ENCODE results near the gene ANTXR2. TPM values are rescaled to one million over a fixed set of nuclear protein-coding genes. Genes with fewer than 3 reads are reported as not detected.

ANTXR2 gene
- total RNA-seq, 2 donors from 2014 or later: 13.6 to 16.4 TPM

GRCh38 chr4:80014531-80014930 lies 58.5 kb downstream of the ANTXR2 start:
- TF ChIP-seq CTCF (conservative IDR thresholded peaks at IDR 0.05): no peak
- 93% methylated on average over 3 of the region's 3 CpGs; no CpG with 5 or more reads in 1 of the 2 experiments for WGBS, 2 experiments (ENCODE audit: insufficient coverage in 1 of 2, insufficient read length in 1 of 2)
- Mint-ChIP-seq H3K4me1 (peaks cover 7% of the 10 kb centered on the region), H3K4me3 (no peak overlapping the region), H3K9me3 (no peaks in the 10 kb centered on the region), H3K27ac (no peak overlapping the region), H3K36me3 (ENCODE audit: low read depth) (no peaks in the 10 kb centered on the region), H3K27me3 (ENCODE audit: insufficient read depth) (peaks cover 5% of the 10 kb centered on the region)
- Histone ChIP-seq H3K4me3 (ENCODE audit: low read length) (no peak overlapping the region), H3K9me3 (ENCODE audit: control insufficient read depth, low read length) (no peaks in the 10 kb centered on the region), H3K27ac (ENCODE audit: low read depth, low read length) (no peak overlapping the region), H3K4me1 (ENCODE audit: control insufficient read depth, insufficient read depth, low read length) (no peaks in the 10 kb centered on the region), H3K36me3 (ENCODE audit: control insufficient read depth, insufficient read depth, low read length) (no peaks in the 10 kb centered on the region), H3K27me3 (ENCODE audit: control insufficient read depth, insufficient read depth, low read length, poor library complexity, severe bottlenecking) (peaks cover 18% of the 10 kb centered on the region), H3K9ac (ENCODE audit: extremely low read depth, low read length, poor library complexity, severe bottlenecking) (no peak overlapping the region)
- no peak for DNase-seq

GRCh38 chr4:80012291-80012690 lies 60.7 kb downstream of the ANTXR2 start:
- H3K27me3 ChIP-seq (ENCODE audit: control insufficient read depth, insufficient read depth, low read length, poor library complexity, severe bottlenecking): peaks cover 37% of the 10 kb centered on the region
- H3K9me3 ChIP-seq (ENCODE audit: control insufficient read depth, low read length): no peaks in the 10 kb centered on the region
- Mint-ChIP-seq H3K27ac (no peak overlapping the region), H3K4me3 (no peak overlapping the region), H3K9me3 (no peaks in the 10 kb centered on the region), H3K4me1 (peaks cover 15% of the 10 kb centered on the region), H3K36me3 (ENCODE audit: low read depth) (no peaks in the 10 kb centered on the region), H3K27me3 (ENCODE audit: insufficient read depth) (peaks cover 14% of the 10 kb centered on the region)
- H3K4me1 ChIP-seq (ENCODE audit: control insufficient read depth, insufficient read depth, low read length): peaks cover 3% of the 10 kb centered on the region
- DNase-seq: no peak
- no peak overlapping the region for H3K27ac ChIP-seq (ENCODE audit: low read depth, low read length)
- TF ChIP-seq CTCF (conservative IDR thresholded peaks at IDR 0.05): no peak
- no peaks in the 10 kb centered on the region for H3K36me3 ChIP-seq (ENCODE audit: control insufficient read depth, insufficient read depth, low read length)
- H3K4me3 ChIP-seq (ENCODE audit: low read length): no peak overlapping the region
- H3K9ac ChIP-seq (ENCODE audit: extremely low read depth, low read length, poor library complexity, severe bottlenecking): no peak overlapping the region
- 88 to 100% methylated on average over 1 of the region's 1 CpG for WGBS, 2 experiments (ENCODE audit: insufficient coverage in 1 of 2, insufficient read length in 1 of 2)

GRCh38 chr4:80011636-80012236 lies 61.3 kb downstream of the ANTXR2 start:
- Histone ChIP-seq H3K36me3 (ENCODE audit: control insufficient read depth, insufficient read depth, low read length) (no peaks in the 10 kb centered on the region), H3K27me3 (ENCODE audit: control insufficient read depth, insufficient read depth, low read length, poor library complexity, severe bottlenecking) (peaks cover 37% of the 10 kb centered on the region), H3K4me3 (ENCODE audit: low read length) (no peak overlapping the region), H3K27ac (ENCODE audit: low read depth, low read length) (no peak overlapping the region), H3K4me1 (ENCODE audit: control insufficient read depth, insufficient read depth, low read length) (peaks cover 3% of the 10 kb centered on the region), H3K9ac (ENCODE audit: extremely low read depth, low read length, poor library complexity, severe bottlenecking) (no peak overlapping the region), H3K9me3 (ENCODE audit: control insufficient read depth, low read length) (no peaks in the 10 kb centered on the region)
- DNase-seq: no peak
- no peaks in the 10 kb centered on the region for H3K9me3 Mint-ChIP-seq
- 83 to 100% methylated on average over 1 to 3 of the region's 3 CpGs for WGBS, 2 experiments (ENCODE audit: insufficient coverage in 1 of 2, insufficient read length in 1 of 2)
- H3K4me1 Mint-ChIP-seq: peaks cover 20% of the 10 kb centered on the region
- H3K4me3 Mint-ChIP-seq: no peak overlapping the region
- no peak overlapping the region for H3K27ac Mint-ChIP-seq
- H3K27me3 Mint-ChIP-seq (ENCODE audit: insufficient read depth): peaks cover 14% of the 10 kb centered on the region
- no peaks in the 10 kb centered on the region for H3K36me3 Mint-ChIP-seq (ENCODE audit: low read depth)
- TF ChIP-seq CTCF (conservative IDR thresholded peaks at IDR 0.05): no peak

Measured in endodermal cell (in vitro differentiated cells).